Stimulated activated CD8-positive, alpha-beta memory T cell treated with anti-CD3 and anti-CD28 coated beads, Interleukin-15, amount 100 ng/mL, for 48 hours (primary cell): ENCODE measurements around the gene KLF9.

Experiments
- DNase-seq, 2 donors: peaks; one replicate each; pipeline ENCODE4 v3.0.0-alpha.2; 2020; ENCODE audit warnings: low read depth in 2 of 2

The KLF9 gene

GRCh38 chr9:70422371-70423043, 8.1 kb upstream of the KLF9 start:
- no peak for DNase-seq

GRCh38 chr9:70421272-70422180, 7.1 kb upstream of the KLF9 start:
- no peak for DNase-seq

DNA sequence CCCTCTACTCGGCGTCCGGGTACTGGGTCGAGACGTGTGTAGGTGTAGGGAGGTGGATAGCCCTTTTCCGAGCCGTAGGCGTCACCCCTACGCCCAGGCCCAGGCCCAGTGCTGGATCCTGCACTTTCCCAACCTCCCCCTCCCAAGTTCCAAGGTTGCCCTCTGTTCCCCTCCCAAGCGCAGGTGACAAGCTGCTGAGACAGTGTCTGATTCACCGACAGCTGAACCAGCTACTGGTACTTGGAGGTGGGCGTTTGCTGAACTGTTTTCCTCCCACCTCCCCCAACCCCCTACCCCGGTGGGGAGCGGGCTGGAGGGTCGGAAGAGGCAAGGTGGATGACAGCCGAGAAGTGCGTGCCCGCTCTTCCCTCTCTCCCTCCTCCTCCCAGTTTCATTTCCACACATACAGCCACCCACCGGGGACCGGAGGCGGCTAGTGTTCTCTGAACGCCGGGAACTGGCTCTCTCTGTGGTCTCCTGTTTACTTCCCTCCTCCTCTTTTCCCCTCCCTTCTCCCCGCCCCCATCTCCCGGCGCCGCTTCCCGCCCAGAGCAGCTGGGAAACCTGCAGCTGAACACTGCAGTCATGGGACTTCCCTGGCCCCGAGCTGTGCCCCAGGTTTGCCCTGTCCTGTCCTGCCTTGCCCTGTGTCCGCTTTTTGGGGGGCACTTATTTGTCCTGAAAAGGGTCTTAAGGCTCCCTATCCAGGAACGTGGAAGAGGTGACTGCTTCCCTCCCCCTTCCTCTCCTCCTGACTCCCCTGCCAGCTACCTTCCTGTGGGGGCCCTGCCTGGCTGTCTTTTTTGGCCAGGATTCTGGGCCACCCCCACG, 6.2 kb upstream of the KLF9 start:
- peak in 1 of 2 donors; percentile 48 for DNase-seq

GRCh38 chr9:70419556-70420440, 5.3 kb upstream of the KLF9 start:
- peak; percentile 77 to 80 for DNase-seq

DNA sequence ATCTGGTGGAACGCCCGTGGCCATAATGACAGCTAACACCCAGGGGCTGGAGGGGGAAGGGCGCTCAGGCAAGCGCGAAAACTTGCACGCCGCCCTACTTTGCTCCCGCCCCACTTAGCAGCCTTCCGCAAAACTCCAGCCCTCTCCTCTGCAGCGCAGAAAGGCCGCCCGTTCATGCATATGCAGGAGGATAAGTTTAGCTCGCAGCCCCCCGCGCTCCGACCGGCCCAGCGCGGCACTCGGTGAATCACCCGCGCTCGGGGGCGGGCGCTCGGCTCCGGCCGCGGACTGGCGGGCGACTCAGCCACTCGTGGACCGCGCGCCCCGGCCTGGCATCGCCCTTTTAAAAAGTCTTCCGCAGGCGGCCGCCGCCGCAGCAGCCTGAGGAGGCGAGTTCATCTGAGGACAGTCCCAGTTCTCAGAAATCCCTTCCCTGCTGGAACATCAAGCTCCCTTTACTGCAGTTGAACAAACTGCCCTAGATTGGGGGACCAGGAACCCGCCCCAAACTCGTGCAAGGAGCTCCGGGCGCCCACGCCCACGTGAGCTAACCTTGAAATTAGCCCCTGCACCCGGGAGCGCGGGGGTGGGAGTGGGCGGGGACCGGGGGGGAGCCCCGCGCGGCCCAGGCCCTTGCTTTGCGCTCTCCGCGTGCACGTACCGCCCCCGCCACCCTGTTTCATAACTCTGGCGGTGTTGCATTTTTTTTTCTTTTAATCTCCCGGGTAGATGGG, 4.5 kb upstream of the KLF9 start:
- DNase-seq = peak; percentile 84

GRCh38 chr9:70415476-70415875, 1.0 kb upstream of the KLF9 start:
- DNase-seq = no peak

DNA sequence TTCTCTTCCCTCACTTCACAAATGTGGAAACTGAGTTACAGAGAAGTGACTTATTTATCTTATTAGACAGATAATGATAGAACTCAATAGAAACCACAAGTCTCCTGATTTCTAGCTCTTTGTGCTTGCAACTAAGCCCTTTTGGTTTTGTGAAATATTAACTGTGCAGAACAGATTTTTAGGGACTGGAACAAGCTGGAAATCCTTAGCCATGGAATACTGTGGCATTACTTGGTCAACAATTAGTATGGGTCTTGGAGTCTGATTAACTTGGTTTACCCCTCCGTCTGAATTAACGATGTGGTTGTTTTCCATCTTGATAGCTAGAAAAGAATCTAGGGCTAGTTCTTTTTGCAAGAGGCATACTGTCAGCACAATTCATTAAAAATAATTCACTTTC, 584 bp upstream of the KLF9 start:
- DNase-seq = no peak

DNA sequence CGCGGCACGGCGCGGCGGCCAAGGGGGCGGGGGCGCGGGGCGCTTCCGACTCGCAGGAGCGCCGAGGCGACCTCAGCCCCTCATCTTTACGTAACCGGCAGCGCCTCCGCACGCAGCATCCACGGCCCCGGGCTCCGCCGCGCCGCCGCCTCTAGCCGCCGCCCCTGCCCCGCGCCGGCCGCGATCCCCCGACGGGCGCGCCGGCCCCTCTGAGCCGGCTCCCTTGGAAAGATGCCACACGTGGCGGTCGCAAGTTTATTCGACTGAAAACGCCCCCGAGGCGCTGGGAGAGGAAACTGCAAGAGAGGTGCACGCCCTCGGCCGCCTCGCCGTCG, 1.0 kb downstream of the KLF9 start:
- no peak for DNase-seq

GRCh38 chr9:70412832-70413463, 1.5 kb downstream of the KLF9 start:
- DNase-seq = no peak

DNA sequence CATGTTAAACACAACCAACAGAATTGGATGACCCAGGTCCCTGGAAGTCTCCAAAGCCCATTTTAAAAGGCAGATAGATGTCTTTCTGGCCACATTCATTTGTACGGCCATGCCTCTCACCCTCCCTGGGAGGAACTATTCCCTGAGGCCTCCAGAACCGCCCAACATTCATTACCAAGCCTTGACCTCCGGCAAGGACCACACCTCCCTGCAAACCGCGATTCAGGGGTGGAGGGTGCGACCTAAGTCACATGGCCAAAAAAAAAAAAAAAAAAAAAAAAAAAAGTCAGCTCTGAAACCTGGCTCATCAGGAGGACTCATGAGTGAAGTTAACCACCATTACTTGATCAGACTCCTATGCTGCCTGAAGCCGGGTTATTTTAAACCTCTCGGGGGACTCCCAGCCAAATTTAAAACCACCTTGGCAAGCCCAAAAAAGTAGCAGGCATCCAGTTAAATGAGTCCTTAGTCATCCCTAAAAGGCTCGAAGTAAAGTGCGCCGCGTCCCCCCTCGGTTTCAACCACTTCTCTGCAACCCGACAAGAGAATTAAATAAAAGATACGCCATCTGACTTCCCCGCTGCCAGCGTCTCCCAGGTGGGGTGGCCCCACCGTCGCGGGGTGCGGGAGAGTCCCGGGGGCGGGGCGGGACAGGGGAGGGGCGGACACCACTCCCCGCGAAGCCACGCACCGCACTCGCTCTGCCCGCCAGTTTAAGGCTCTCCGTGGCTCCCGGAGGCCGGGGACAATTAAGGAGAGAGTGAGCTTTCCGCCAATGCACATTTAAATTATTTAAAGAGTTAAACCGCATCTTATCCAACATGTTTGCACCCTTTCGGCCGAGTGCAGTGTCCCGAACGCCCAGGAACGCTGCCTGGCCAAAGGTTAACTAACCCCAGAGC, 2.3 kb downstream of the KLF9 start:
- DNase-seq = peak; percentile 54 to 66

GRCh38 chr9:70411121-70411929, 3.1 kb downstream of the KLF9 start:
- DNase-seq = peak in 1 of 2 donors; percentile 37

DNA sequence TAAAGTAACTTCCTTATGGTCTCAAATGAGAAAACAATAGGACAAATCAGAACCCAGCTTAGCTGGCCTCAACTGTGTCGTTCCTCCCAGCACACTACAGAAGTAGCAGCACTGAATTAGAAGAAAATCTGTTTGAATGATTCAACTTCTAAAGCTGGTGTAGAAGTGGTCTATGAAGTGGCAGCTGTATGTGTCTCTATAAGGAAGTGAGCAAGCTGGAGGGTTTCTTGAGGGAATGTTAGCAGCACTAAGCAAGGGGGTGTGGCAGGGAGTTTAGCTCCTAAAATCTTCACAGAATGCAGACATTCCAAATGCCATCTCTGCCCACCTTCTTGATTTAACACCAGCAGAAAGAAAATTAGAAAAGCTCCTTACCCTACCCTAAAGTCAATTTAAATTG, 4.1 kb downstream of the KLF9 start:
- DNase-seq = no peak

GRCh38 chr9:70409800-70410199, 4.7 kb downstream of the KLF9 start:
- DNase-seq = no peak

GRCh38 chr9:70409280-70409679, 5.2 kb downstream of the KLF9 start:
- no peak for DNase-seq

GRCh38 chr9:70408393-70409040, 5.9 kb downstream of the KLF9 start:
- DNase-seq = no peak

- DNase-seq = no peak
These were observed 7.4 kb downstream of the KLF9 start for GRCh38 chr9:70407081-70407503.

DNA sequence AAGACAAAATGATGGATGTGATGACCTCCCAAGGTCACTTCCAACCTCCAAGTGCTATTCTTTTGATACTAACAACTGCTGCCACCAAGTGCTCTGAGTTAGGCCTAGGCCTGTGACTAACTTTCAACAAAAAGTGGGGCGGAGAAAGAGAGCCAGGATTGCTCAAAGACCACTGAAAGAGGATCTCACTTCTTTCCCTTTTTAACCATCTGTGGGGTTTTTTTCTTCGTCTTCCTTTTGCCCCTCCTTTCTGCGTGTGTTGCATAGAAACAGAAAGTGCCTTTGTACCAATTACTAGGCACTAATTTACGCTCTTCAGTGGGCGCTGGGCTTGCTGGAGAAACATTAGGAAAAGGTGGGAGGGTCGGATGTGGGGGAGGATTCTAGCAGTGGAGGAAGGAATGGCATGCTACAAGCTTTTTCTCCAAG, 8.0 kb downstream of the KLF9 start:
- peak in 1 of 2 donors; percentile 46 for DNase-seq
